Endothelial cell of umbilical vein (primary cell): ENCODE data around the gene SPRED2. TPM values are rescaled to one million over a fixed set of nuclear protein-coding genes. Genes with fewer than 3 reads are reported as not detected.
A peak's percentile ranks its signal among the peaks of the same experiment; 100 is the strongest.

Experiments used
- BruUV-seq: library from RNA; stranded (reverse); fragments of 400-500 nt; replicated peaks from 2 replicates; lab custom pipeline; 2021; lab: Mats Ljungman, UMichigan
- CTCF ChIA-PET: fragments of 300-600, 350-600 bp; sonication (Branson Sonifier 250); formaldehyde crosslinking; loops from one replicate; lab custom pipeline; 2021; ENCODE audit warnings: antibody characterized with exemption, inconsistent platforms; lab: Charles Lee
- POLR2A ChIA-PET: fragments of 300-600, 350-600 bp; sonication (Branson Sonifier 250); formaldehyde crosslinking; loops from one replicate; lab custom pipeline; 2021; ENCODE audit warnings: antibody characterized with exemption, inconsistent platforms; lab: Charles Lee
- DNase-seq: peaks from one replicate; pipeline ENCODE4 v3.0.0-alpha.2; 2011; ENCODE audit warnings: low read depth, low spot score
- FAIRE-seq: peaks from 2 replicates; lab custom pipeline; 2011; peaks lifted over from hg19 to GRCh38; lab: Jason Lieb, UNC
- H2AFZ ChIP-seq: 2 replicates; pipeline ENCODE4 v1.6.0; 2012; ENCODE audit warnings: low read depth, low read length, control low read depth, inconsistent platforms
- H3K27ac ChIP-seq: 2 replicates; pipeline ENCODE4 v1.5.1; 2011; ENCODE audit warnings: low read depth, mild to moderate bottlenecking, control low read depth, low read length, moderate library complexity; ENCODE audit not compliant: insufficient read depth
- H3K27me3 ChIP-seq, 2 experiments: 2 replicates each; pipeline versions ENCODE4 v1.6.0 to v1.6.1; 2011; ENCODE audit warnings: low read length in 2 of 2, mixed read lengths in 1 of 2; ENCODE audit not compliant: control insufficient read depth in 2 of 2, insufficient read depth in 2 of 2
- H3K36me3 ChIP-seq, 2 experiments: 2 replicates in 1 of 2; 3 replicates in 1 of 2; pipeline ENCODE4 v1.5.1; 2011; ENCODE audit warnings: low read length in 2 of 2, mild to moderate bottlenecking in 1 of 2, moderate library complexity in 1 of 2; ENCODE audit not compliant: control insufficient read depth in 2 of 2, insufficient read depth in 2 of 2; ENCODE audit errors: extremely low read depth in 1 of 2
- H3K4me1 ChIP-seq: 3 replicates; pipeline ENCODE4 v1.5.1; 2011; ENCODE audit warnings: mild to moderate bottlenecking, low read length; ENCODE audit not compliant: control insufficient read depth, insufficient read depth; ENCODE audit errors: extremely low read depth
- H3K4me2 ChIP-seq: 2 replicates; pipeline ENCODE4 v1.6.1; 2011; ENCODE audit warnings: low read length, control low read depth, mixed read lengths; ENCODE audit not compliant: insufficient read depth
- H3K4me3 ChIP-seq, 3 experiments: fragments of 200-600 bp in 1 of 3; sonication (generic), shearing (Covaris generic) in 1 of 3; replicated peaks in 1 of 3; 2 replicates each; pipeline ENCODE4 v1.5.1; 2011 to 2016; ENCODE audit warnings: control low read depth in 3 of 3, low read length in 3 of 3, mild to moderate bottlenecking in 2 of 3, inconsistent platforms in 1 of 3, low read depth in 1 of 3, moderate library complexity in 1 of 3; ENCODE audit not compliant: insufficient read depth in 1 of 3
- H3K79me2 ChIP-seq: 2 replicates; pipeline ENCODE4 v1.6.0; 2012; ENCODE audit warnings: low read length, inconsistent platforms; ENCODE audit not compliant: control insufficient read depth, insufficient read depth
- H3K9ac ChIP-seq: replicated peaks from 2 replicates; pipeline ENCODE3; 2011; ENCODE audit warnings: low read length, control low read depth; ENCODE audit not compliant: insufficient read depth; ENCODE audit errors: extremely low read depth
- H3K9me1 ChIP-seq: replicated peaks from 3 replicates; pipeline ENCODE4 v1.6.0; 2011; ENCODE audit warnings: mild to moderate bottlenecking, low read length; ENCODE audit not compliant: control insufficient read depth, insufficient read depth; ENCODE audit errors: extremely low read depth
- H3K9me3 ChIP-seq: replicated peaks from 2 replicates; pipeline ENCODE4 v1.5.1; 2012; ENCODE audit warnings: low read length, inconsistent platforms; ENCODE audit not compliant: control insufficient read depth, insufficient read depth
- H4K20me1 ChIP-seq: replicated peaks from 2 replicates; pipeline ENCODE3; 2011; ENCODE audit warnings: mild to moderate bottlenecking, low read length; ENCODE audit not compliant: control insufficient read depth, insufficient read depth; ENCODE audit errors: extremely low read depth
- EZH2 ChIP-seq: IDR thresholded peaks from 2 replicates; pipeline ENCODE4 v1.6.1; 2012; ENCODE audit warnings: borderline replicate concordance, low read depth, mild to moderate bottlenecking, moderate library complexity, low read length, inconsistent platforms; ENCODE audit not compliant: severe bottlenecking
- FOS ChIP-seq: IDR thresholded peaks from 2 replicates; pipeline ENCODE4 v1.6.1; 2011; ENCODE audit warnings: mild to moderate bottlenecking, low read length, moderate library complexity, borderline replicate concordance; ENCODE audit not compliant: insufficient read depth
- GATA2 ChIP-seq: IDR thresholded peaks from 2 replicates; pipeline ENCODE4 v1.7.0; 2011; ENCODE audit warnings: low read depth, mild to moderate bottlenecking, moderate library complexity, mixed read lengths, low read length; ENCODE audit not compliant: insufficient read length, insufficient read depth
- JUN ChIP-seq: IDR thresholded peaks from 2 replicates; pipeline ENCODE4 v1.6.1; 2011; ENCODE audit warnings: borderline replicate concordance, low read depth; ENCODE audit not compliant: insufficient read length, insufficient read depth
- MAX ChIP-seq: IDR thresholded peaks from 2 replicates; pipeline ENCODE4 v1.6.1; 2011; ENCODE audit not compliant: insufficient read depth, insufficient read length
- MYC ChIP-seq: IDR thresholded peaks from one replicate; pipeline ENCODE4 v1.6.1; 2011; ENCODE audit warnings: mild to moderate bottlenecking, low read depth, low read length
- POLR2A ChIP-seq: IDR thresholded peaks from 2 replicates; pipeline ENCODE4 v1.6.1; 2012; ENCODE audit warnings: low read depth, mild to moderate bottlenecking, control low read depth, low read length
- POLR2AphosphoS5 ChIP-seq: IDR thresholded peaks from 2 replicates; pipeline ENCODE4 v1.6.1; 2012; ENCODE audit warnings: low read depth, mild to moderate bottlenecking, control low read depth, low read length, moderate library complexity; ENCODE audit not compliant: insufficient read depth
- dilution Hi-C: fragments of 300-500 bp; cut with MboI; formaldehyde crosslinking; loops from one replicate; pipeline ENCODE4 v1.15.0; 2019; ENCODE audit warnings: low sequenced_read_pairs; ENCODE audit not compliant: extremely low pct_ligation_motif_present
- intact Hi-C: fragments of 100-400 bp; cut with micrococcal nuclease; formaldehyde crosslinking; loops from one replicate; pipeline ENCODE4 v1.10.0; 2022
- polyA plus RNA-seq, 4 experiments: library from polyadenylated mRNA; depleted of rRNA in 3 of 4; stranded (reverse) in 3 of 4; unstranded in 1 of 4; fragments of >200 nt; gene quantifications; 2 replicates each; pipeline versions ENCODE4 v1.2.1 to v1.2.3, GENCODE V29; 2011 to 2012; ENCODE audit warnings: missing spikeins in 1 of 4
- total RNA-seq: library from RNA; stranded (reverse); gene quantifications from 2 replicates; pipeline ENCODE4 v1.2.3, GENCODE V29; 2021
- TF ChIP-seq, protein P1 (sequence below), 2 donors: IDR thresholded peaks; 1 replicate in 1 of 2; 2 replicates in 1 of 2; pipeline ENCODE4 v1.5.1; 2011; ENCODE audit warnings: low read length in 2 of 2, mild to moderate bottlenecking in 2 of 2, moderate library complexity in 2 of 2, control low read depth in 1 of 2, inconsistent platforms in 1 of 2, low read depth in 1 of 2; ENCODE audit not compliant: insufficient read depth in 1 of 2; ENCODE audit errors: extremely low read depth in 1 of 2

Gene SPRED2
- total and polyA plus RNA-seq, 2 donors (not counting 3 experiments of a cell fraction or from before 2014, with no cell fraction given): 3.6 to 9.6 TPM

- intact Hi-C loops (loop anchor here (5.0 kb wide), 2 partner anchors 90 to 185 kb away; no protein-coding TSS in a partner anchor), dilution Hi-C loops (no loop called here)
- Histone ChIP-seq H2AFZ (no peak overlapping the region), H3K4me1 (peaks cover 20% of the 10 kb centered on the region), H4K20me1 (no peaks in the 10 kb centered on the region), H3K9ac (no peak overlapping the region), H3K27ac (no peak overlapping the region), H3K27me3 (peaks cover 0 to 1% of the 10 kb centered on the region in 2 experiments), H3K9me3 (no peaks in the 10 kb centered on the region), H3K4me2 (no peak overlapping the region), H3K79me2 (no peaks in the 10 kb centered on the region), H3K9me1 (no peaks in the 10 kb centered on the region), H3K4me3 (no peak overlapping the region), H3K36me3 (no peaks in the 10 kb centered on the region)
- CTCF ChIA-PET: interaction anchor here (0.9 to 1.9 kb wide), 4 partner anchors 10 to 102 kb away, joined by 3 to 9 read pairs (median 4); no protein-coding TSS in a partner anchor
- BruUV-seq: no TSS peak
- TF ChIP-seq FOS (no peak), POLR2A (no peak), GATA2 (no peak), MYC (no peak), EZH2 (no peak), POLR2AphosphoS5 (no peak), MAX (no peak), JUN (no peak)
- TF ChIP-seq, protein P1, sequence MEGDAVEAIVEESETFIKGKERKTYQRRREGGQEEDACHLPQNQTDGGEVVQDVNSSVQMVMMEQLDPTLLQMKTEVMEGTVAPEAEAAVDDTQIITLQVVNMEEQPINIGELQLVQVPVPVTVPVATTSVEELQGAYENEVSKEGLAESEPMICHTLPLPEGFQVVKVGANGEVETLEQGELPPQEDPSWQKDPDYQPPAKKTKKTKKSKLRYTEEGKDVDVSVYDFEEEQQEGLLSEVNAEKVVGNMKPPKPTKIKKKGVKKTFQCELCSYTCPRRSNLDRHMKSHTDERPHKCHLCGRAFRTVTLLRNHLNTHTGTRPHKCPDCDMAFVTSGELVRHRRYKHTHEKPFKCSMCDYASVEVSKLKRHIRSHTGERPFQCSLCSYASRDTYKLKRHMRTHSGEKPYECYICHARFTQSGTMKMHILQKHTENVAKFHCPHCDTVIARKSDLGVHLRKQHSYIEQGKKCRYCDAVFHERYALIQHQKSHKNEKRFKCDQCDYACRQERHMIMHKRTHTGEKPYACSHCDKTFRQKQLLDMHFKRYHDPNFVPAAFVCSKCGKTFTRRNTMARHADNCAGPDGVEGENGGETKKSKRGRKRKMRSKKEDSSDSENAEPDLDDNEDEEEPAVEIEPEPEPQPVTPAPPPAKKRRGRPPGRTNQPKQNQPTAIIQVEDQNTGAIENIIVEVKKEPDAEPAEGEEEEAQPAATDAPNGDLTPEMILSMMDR (IDR thresholded peaks at IDR 0.05; ENCODE audit: extremely low read depth in 1 of 2, insufficient read depth in 1 of 2, low read depth in 1 of 2, low read length in 2 of 2): no peak
- DNase-seq: peak; percentile 43
- FAIRE-seq: peak; percentile 64
- POLR2A ChIA-PET: no interaction called here
Observed at GRCh38 chr2:65367524-65367923, 64.9 kb downstream of the SPRED2 start.
